SU-DHL-6 (cell line): ENCODE measurements around the gene RPLP1.

ENCODE experiments used
- H2AFZ ChIP-seq: fragments of 200-600 bp; sonication (generic); 2 replicates; pipeline ENCODE4 v1.6.1; 2014; ENCODE audit warnings: low read depth, mild to moderate bottlenecking, moderate library complexity, mixed read lengths, antibody characterized with exemption, low read length; ENCODE audit not compliant: severe bottlenecking
- H3F3A ChIP-seq: fragments of 200-600 bp; shearing (Covaris generic); 2 replicates; pipeline ENCODE4 v1.6.0; 2016; ENCODE audit warnings: antibody characterized with exemption, mild to moderate bottlenecking; ENCODE audit not compliant: insufficient read depth
- H3K27ac ChIP-seq: fragments of 200-600 bp; sonication (generic); 2 replicates; pipeline ENCODE4 v1.5.1; 2016; ENCODE audit warnings: low read depth, mild to moderate bottlenecking, low read length, moderate library complexity, mixed read lengths
- H3K27me3 ChIP-seq: fragments of 200-600 bp; sonication (generic), shearing (Covaris generic); 2 replicates; pipeline ENCODE4 v1.6.0; 2014; ENCODE audit warnings: mild to moderate bottlenecking, low read length
- H3K36me3 ChIP-seq: fragments of 200-600 bp; sonication (generic); 2 replicates; pipeline ENCODE4 v1.6.1; 2014; ENCODE audit warnings: mild to moderate bottlenecking, low read length, mixed read lengths
- H3K4me2 ChIP-seq: fragments of 300-600, 200-600 bp; shearing (Covaris generic), sonication (generic); 2 replicates; pipeline ENCODE4 v1.6.0; 2014; ENCODE audit warnings: low read length, low read depth, mild to moderate bottlenecking; ENCODE audit not compliant: poor library complexity, severe bottlenecking
- H3K4me3 ChIP-seq: fragments of 200-600 bp; sonication (generic); 2 replicates; pipeline ENCODE4 v1.5.1; 2014; ENCODE audit warnings: antibody characterized with exemption, low read length, mild to moderate bottlenecking, mixed read lengths; ENCODE audit not compliant: insufficient read depth, poor library complexity, severe bottlenecking
- H3K79me2 ChIP-seq: fragments of 200-600 bp; sonication (generic); 2 replicates; pipeline ENCODE4 v1.6.1; 2014; ENCODE audit warnings: mild to moderate bottlenecking, low read length, moderate library complexity; ENCODE audit not compliant: insufficient read depth
- H3K9ac ChIP-seq: fragments of 200-600 bp; sonication (generic); 2 replicates; pipeline ENCODE4 v1.7.0; 2014; ENCODE audit warnings: mild to moderate bottlenecking, low read length
- H3K9me2 ChIP-seq: fragments of 200-600 bp; sonication (generic); replicated peaks from 2 replicates; pipeline ENCODE4 v1.6.1; 2014; ENCODE audit warnings: low read length; ENCODE audit not compliant: insufficient read depth
- H3K9me3 ChIP-seq: fragments of 200-600 bp; sonication (generic); 2 replicates; pipeline ENCODE4 v1.6.1; 2014; ENCODE audit warnings: low read length, mixed read lengths; ENCODE audit not compliant: insufficient read depth
- H4K20me1 ChIP-seq: fragments of 200-600 bp; sonication (generic); 2 replicates; pipeline ENCODE4 v1.6.1; 2014; ENCODE audit warnings: low read depth, mild to moderate bottlenecking, antibody characterized with exemption, low read length, moderate library complexity, mixed read lengths
- EZH2phosphoT487 ChIP-seq: fragments of 200-600 bp; sonication (generic), shearing (Covaris generic); conservative IDR thresholded peaks from 2 replicates; pipeline ENCODE4 v1.6.1; 2018; ENCODE audit warnings: mild to moderate bottlenecking, antibody characterized with exemption, low read length, moderate library complexity, mixed read lengths
- TF ChIP-seq, protein P1 (sequence below): fragments of 200-600 bp; sonication (generic); IDR thresholded peaks from one replicate; pipeline ENCODE4 v1.5.1; 2017; ENCODE audit warnings: antibody characterized with exemption, mild to moderate bottlenecking, low read length, moderate library complexity; ENCODE audit not compliant: insufficient read depth, poor library complexity, severe bottlenecking

RPLP1 gene

DNA sequence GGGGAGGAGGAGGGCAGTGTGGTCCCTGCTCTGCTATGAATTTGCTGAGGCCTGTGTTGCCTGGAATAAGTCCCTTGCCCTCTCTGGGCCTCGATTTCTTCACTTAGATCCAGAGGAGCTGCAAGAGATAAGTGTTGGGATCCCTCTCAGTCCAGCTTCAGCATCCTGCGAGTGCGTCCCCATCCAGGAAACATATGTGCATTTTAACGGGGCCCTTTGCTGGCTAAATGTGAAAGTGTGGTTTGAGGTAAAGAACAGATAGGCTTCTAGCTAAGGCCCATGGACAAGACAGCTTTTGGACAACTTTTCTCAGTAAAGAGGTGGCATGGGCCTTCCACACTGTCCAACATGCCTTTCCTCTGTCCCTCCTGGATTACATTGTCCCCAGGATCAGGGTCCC lies 26.5 kb downstream of the RPLP1 start:
- H3K9me3 ChIP-seq = no peaks in the 10 kb centered on the region
- no peaks in the 10 kb centered on the region for H3K27me3 ChIP-seq
- no peak overlapping the region for H3K4me2 ChIP-seq
- H3K9me2 ChIP-seq = no peaks in the 10 kb centered on the region
- no peak overlapping the region for H3K27ac ChIP-seq
- TF ChIP-seq, protein P1, sequence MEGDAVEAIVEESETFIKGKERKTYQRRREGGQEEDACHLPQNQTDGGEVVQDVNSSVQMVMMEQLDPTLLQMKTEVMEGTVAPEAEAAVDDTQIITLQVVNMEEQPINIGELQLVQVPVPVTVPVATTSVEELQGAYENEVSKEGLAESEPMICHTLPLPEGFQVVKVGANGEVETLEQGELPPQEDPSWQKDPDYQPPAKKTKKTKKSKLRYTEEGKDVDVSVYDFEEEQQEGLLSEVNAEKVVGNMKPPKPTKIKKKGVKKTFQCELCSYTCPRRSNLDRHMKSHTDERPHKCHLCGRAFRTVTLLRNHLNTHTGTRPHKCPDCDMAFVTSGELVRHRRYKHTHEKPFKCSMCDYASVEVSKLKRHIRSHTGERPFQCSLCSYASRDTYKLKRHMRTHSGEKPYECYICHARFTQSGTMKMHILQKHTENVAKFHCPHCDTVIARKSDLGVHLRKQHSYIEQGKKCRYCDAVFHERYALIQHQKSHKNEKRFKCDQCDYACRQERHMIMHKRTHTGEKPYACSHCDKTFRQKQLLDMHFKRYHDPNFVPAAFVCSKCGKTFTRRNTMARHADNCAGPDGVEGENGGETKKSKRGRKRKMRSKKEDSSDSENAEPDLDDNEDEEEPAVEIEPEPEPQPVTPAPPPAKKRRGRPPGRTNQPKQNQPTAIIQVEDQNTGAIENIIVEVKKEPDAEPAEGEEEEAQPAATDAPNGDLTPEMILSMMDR = no peak
- no peak for TF ChIP-seq EZH2phosphoT487
- no peaks in the 10 kb centered on the region for H3K79me2 ChIP-seq
- H4K20me1 ChIP-seq = no peaks in the 10 kb centered on the region
- H3K4me3 ChIP-seq = no peak overlapping the region
- H2AFZ ChIP-seq = no peak overlapping the region
- no peaks in the 10 kb centered on the region for H3K36me3 ChIP-seq
- no peak overlapping the region for H3K9ac ChIP-seq
- H3F3A ChIP-seq = no peaks in the 10 kb centered on the region

GRCh38 chr15:69479971-69480370 lies 27.4 kb downstream of the RPLP1 start:
- Histone ChIP-seq H3K36me3 (no peaks in the 10 kb centered on the region), H3K9me2 (no peaks in the 10 kb centered on the region), H3K9me3 (no peaks in the 10 kb centered on the region), H4K20me1 (no peaks in the 10 kb centered on the region), H3K4me3 (no peak overlapping the region), H3K9ac (no peak overlapping the region), H2AFZ (no peak overlapping the region), H3K27me3 (no peaks in the 10 kb centered on the region), H3K27ac (no peak overlapping the region), H3K4me2 (no peak overlapping the region), H3F3A (no peaks in the 10 kb centered on the region), H3K79me2 (no peaks in the 10 kb centered on the region)
- no peak for TF ChIP-seq EZH2phosphoT487
- TF ChIP-seq, protein P1 = no peak

DNA sequence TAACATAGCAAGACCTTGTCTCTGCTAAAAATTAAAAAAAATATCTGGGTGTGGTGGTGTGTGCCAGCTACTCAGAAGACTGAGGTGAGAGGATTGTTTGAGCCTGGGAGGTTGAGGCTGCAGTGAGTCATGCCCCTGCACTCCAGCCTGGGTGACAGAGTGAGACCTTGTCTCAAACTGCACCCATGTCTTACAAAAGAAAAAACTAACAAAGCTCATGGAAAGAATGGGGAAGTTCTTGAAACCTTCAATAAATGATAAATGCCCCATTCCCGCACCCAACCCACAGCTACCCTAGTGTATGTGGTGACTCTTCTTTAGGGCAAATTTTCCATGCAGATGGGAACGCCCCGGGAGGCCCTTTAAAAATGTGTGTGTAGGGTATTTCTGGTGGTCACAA lies 28.3 kb downstream of the RPLP1 start:
- Histone ChIP-seq H3F3A (no peaks in the 10 kb centered on the region), H3K27me3 (no peaks in the 10 kb centered on the region), H3K9ac (no peak overlapping the region), H3K4me3 (no peak overlapping the region), H2AFZ (no peak overlapping the region), H3K36me3 (no peaks in the 10 kb centered on the region), H3K27ac (no peak overlapping the region), H4K20me1 (no peaks in the 10 kb centered on the region), H3K79me2 (no peaks in the 10 kb centered on the region), H3K9me3 (no peaks in the 10 kb centered on the region), H3K9me2 (no peaks in the 10 kb centered on the region), H3K4me2 (no peak overlapping the region)
- TF ChIP-seq EZH2phosphoT487 = no peak
- TF ChIP-seq, protein P1 = no peak
